Measurements from ENCODE around the gene EBF3. TPM values are rescaled to one million over a fixed set of nuclear protein-coding genes. Genes with fewer than 3 reads are reported as not detected.

The EBF3 gene
- polyA plus RNA-seq, 10 donors = 62.5 to 103 (median 69.3) TPM

- peak in 2 of 3 donors; percentile 43 to 46 for DNase-seq
Measured at GRCh38 chr10:129972966-129973673, 9.0 kb upstream of the EBF3 start.

GRCh38 chr10:129972145-129972965 lies 8.3 kb upstream of the EBF3 start:
- peak; percentile 15 to 83 (median 53) for DNase-seq

GRCh38 chr10:129971381-129972144 lies 7.5 kb upstream of the EBF3 start:
- peak; percentile 66 to 91 (median 87) for DNase-seq

GRCh38 chr10:129970465-129971364 lies 6.6 kb upstream of the EBF3 start:
- peak; percentile 34 to 92 (median 79) for DNase-seq

DNA sequence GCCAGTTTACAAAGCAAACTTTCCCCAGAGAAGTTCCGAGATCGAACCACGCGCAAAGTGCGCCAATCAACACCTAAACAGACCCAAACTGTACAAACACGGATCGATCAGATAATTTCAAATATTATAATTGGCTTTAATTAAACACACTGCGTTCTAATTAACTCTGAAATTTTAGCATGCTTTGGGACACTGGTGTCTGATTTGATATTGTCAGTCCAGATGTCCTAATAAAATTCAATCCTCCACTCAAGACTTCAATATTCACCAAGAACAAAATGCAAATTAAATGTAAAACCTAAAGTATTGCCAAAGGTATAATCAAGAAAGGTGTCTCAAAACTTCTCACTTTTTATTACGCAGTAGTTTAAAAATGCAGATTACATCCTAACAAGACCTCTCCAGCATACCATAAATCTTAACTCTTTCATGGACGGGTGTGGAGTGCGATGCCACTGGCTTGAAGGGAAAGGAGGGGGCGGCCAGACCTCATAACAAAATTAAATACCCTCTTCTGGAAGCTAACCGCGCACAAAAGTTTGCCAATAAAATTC lies 5.9 kb upstream of the EBF3 start:
- DNase-seq = peak in 1 of 3 donors; percentile 22

DNA sequence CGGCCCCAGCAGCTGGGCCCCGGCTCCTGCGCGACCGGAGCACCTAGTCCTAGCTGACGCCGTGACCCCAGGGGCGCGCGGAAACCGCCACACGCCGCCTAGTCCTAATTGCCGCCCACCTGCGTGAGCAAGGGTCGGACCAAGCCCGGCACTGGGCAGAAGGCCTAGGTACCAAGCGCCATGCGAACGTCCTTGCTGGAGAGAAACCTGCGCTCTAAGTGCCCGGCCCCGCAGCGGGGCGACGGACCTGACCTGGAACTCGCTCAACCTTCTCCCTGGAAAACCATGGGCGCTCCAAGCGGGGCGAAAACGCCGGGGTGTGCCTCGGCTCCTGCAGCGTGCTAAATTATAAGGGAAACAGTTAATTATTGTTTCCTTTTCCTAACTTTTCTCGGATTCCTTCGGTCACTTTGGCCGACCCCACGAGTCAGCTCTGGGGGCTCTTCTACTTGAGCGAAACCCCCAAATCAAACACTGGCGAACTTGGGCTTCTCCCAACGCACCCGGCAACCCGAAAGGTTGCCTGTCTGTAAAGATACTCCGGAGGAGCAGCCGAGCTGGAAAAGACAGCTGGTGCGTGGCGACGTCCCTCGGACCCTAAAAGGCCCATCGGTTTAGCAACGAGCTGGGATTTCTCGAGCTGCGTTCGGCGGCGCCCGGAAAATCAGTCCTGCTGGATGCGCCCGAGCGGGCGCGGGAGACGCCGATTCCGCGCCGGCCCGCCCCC lies 5.3 kb upstream of the EBF3 start:
- DNase-seq = peak in 2 of 3 donors; percentile 55 to 82

GRCh38 chr10:129968853-129969183 lies 4.7 kb upstream of the EBF3 start:
- peak; percentile 70 to 95 (median 86) for DNase-seq

- DNase-seq = peak in 1 of 3 donors; percentile 73
Measured at GRCh38 chr10:129968020-129968852, 4.2 kb upstream of the EBF3 start.

DNA sequence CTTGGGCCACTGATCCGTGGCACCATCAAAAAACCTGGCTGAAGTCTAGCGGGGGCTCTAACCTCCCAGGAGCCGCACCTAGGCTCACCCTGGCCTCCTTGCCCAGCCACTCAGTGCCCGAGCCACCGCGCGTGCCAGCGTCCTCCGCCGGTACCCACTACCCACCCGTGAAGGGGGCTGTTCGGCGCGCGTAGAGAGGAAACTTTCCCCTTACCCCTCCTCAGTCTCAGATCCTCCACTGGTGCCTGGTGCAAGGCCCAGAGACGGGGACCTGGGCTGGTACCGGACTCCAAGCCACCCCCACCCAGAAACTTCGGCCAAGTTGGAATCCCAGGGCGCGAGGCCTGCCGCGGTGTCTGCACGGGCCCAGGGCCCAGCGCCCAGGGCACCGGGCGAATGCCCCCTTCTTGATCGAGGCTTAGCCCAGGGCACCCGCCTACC lies 3.5 kb upstream of the EBF3 start:
- DNase-seq = peak in 1 of 3 donors; percentile 63

DNA sequence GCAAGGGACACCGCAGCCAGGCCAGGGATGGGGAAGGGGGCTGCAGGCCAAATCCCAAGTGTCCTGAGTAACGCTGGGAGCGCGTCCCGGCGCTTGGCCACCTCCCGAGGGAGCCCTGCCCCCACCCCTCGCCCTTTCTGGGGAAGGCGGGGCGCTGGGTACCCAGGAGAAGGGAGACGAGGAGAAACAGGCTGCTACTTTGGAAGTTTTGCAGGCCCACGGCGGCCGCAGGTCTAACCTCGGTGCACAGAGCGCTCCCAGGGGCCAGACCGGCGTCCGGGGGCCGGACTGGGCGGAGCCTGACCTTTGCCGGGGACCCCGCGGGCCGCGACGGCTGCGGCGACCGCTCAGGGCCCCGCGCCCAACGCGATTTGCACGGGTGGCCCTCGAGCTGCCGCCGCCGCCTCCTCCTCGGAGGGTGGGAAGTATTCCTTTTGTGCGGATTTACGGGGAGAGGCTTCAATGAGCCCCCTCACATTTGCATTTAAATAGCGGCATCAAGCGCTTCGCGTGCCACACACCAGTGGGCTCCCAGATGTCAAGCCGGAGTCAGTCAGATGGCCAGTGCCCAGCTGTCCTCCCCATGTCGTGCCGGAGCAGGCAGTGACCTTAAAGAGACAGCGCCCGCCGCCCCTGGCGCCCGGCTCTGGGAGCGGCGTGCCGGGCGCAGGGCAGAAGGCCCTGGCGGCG lies 3.0 kb upstream of the EBF3 start:
- peak in 1 of 3 donors; percentile 79 for DNase-seq

GRCh38 chr10:129966370-129966888 lies 2.4 kb upstream of the EBF3 start:
- peak; percentile 53 to 87 (median 67) for DNase-seq

DNA sequence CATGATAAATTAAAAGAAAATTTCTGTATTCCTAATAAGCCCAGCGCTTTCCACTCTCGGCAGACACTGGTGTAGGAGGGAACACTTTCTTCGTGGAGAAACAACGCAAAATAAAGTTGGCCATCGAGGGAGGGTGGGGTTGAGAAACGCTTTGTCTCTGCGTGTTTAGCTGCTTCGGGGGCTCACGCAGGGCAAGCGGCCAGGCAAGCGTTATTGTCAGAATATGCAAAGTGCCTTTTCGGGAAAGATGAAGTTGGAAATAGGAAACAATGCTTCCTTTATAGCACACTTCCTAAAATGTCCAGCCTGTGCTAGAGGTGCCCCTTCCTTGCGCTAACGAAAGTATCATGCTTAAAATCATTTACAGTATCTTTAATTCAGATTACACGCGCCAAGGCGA lies 1.9 kb upstream of the EBF3 start:
- peak; percentile 31 to 88 (median 65) for DNase-seq

GRCh38 chr10:129965425-129965808 lies 1.3 kb upstream of the EBF3 start:
- DNase-seq = peak; percentile 14 to 79 (median 37)

DNA sequence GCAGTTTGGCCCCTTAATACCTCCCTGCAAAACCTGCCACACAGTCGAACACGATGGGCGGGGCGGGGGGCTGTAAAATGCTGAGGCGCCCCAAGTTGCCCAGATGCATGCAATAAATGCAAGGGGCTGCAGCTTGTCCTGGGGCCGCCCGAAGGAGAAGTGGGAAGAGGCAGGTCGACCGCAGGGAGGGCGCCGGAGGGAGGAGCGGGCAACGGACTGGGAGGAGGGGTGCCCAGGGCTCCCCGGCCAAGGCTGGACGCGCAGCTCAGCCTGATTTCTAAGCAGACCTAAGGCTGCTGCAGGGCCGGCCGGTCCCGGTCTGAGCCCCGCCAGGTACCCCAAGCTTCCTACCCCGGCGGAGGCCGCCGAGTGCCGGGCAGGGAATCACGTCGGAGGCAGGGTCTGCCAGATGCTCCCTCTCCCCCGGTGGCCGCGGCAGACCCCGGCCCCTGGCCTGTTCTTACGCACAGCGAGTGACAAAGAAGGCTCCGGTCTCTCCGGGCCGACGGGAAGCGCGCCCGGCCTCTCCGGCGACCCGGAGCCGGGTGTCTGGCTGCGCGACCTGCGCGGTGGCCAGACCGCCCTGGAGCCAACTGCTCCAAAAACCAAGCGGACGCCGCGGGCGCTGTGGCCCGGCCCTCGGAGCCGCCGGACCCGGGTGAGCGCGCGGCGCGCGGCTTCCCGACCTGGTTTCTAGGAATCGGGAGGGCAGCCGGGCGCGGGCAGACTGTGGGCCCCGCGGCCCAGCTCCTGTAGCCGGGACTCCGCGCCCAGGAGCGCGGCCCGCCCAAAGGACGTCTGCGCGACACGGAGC lies 744 bp upstream of the EBF3 start:
- DNase-seq = peak; percentile 14 to 91 (median 59)

DNA sequence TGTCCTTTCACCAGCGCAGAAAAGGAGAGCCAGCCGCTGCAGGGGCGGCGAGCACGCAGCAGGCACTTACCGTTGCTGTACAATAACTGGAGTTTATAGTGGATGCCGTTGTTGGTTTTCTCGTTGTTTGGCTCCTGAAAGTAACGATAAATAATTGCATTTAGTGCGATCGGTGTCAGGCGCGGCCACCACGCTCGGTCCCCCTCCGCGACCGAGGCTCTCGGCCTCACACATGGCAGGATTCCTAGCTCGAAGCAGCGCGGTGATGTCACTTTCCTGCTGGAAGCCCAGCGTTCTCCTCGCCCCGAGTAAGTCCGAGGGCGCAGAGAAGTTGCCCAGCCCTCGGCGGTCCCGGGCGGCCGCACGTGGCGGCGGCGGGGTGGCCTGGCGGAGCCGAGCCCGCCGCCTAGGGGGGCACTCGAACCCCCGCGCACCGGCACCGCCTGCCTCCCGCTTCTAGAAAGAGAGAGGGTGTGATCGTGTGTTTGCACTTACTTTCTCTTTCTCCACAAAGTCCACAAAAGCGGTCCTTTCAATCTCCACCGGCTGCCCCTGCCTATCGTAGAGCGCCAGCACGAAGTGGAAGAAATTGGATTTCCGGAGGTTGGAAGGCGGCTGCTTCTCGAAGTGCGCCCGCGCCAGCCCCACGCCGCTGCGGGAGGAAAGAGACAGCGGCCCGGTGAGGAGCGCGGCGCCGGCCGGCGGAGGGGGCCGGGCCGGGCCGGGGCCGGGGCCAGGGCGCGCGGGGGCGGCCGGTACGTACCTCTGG lies 1.0 kb downstream of the EBF3 start:
- peak in 2 of 3 donors; percentile 53 to 82 for DNase-seq
